ENCODE results near the gene MYRIP. TPM values are rescaled to one million over a fixed set of nuclear protein-coding genes. Genes with fewer than 3 reads are reported as not detected.

Gene MYRIP
- total RNA-seq, 1 donor, result not detected

GRCh38 chr3:40045051-40045450 lies 235.6 kb downstream of the MYRIP start:
- no peak for DNase-seq (ENCODE audit: low read depth)
- H3K4me3 ChIP-seq (ENCODE audit: low read depth, low read length), result no peak overlapping the region
- TF ChIP-seq, protein P1, sequence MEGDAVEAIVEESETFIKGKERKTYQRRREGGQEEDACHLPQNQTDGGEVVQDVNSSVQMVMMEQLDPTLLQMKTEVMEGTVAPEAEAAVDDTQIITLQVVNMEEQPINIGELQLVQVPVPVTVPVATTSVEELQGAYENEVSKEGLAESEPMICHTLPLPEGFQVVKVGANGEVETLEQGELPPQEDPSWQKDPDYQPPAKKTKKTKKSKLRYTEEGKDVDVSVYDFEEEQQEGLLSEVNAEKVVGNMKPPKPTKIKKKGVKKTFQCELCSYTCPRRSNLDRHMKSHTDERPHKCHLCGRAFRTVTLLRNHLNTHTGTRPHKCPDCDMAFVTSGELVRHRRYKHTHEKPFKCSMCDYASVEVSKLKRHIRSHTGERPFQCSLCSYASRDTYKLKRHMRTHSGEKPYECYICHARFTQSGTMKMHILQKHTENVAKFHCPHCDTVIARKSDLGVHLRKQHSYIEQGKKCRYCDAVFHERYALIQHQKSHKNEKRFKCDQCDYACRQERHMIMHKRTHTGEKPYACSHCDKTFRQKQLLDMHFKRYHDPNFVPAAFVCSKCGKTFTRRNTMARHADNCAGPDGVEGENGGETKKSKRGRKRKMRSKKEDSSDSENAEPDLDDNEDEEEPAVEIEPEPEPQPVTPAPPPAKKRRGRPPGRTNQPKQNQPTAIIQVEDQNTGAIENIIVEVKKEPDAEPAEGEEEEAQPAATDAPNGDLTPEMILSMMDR (IDR thresholded peaks at IDR 0.05; ENCODE audit: insufficient read depth, low read depth, low read length), result no peak

DNA sequence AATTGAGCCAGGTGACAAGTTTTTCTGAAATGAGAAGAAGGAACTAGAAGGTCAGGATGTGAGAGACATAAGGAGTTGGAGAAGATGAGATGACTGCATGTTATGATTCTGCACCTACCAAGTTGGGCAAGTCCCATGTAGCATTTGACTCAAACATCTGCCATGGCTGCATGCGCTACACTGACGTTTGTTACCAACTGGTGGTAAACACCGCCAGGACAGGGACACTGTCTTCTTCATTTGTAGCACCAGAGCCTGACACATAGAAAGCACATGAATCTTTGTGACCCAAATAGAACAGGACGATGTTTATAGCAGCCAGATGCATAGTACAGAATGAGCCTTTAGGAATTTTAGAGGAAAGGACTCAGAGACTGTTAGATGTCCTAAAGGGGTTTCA lies 236.7 kb downstream of the MYRIP start:
- TF ChIP-seq, protein P1 (IDR thresholded peaks at IDR 0.05; ENCODE audit: insufficient read depth, low read depth, low read length), result no peak
- no peak overlapping the region for H3K4me3 ChIP-seq (ENCODE audit: low read depth, low read length)
- DNase-seq (ENCODE audit: low read depth), result no peak

DNA sequence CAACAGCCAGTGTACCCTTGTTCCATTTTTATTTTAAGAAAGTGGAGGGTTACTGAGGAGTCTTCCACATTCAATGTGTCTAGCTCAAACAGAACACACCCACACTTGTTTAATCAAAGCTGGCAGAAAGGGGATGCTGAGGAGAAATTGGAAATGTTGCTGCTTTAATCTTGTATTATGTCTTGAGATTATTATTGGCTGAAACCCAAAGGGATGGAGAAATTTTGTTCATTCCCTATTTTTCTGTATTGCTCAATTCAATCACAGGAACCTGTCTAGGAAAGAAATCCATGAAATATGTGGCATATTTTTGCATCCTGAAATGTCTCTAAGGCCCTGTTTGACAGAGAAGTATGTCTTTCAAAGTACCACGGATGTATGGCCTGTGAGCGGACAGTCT lies 238.0 kb downstream of the MYRIP start:
- TF ChIP-seq, protein P1 (IDR thresholded peaks at IDR 0.05; ENCODE audit: insufficient read depth, low read depth, low read length), result no peak
- no peak overlapping the region for H3K4me3 ChIP-seq (ENCODE audit: low read depth, low read length)
- DNase-seq (ENCODE audit: low read depth), result no peak

- no peak for DNase-seq (ENCODE audit: low read depth)
- TF ChIP-seq, protein P1 (IDR thresholded peaks at IDR 0.05; ENCODE audit: insufficient read depth, low read depth, low read length), result no peak
Measured at GRCh38 chr3:40053663-40054062, 244.3 kb downstream of the MYRIP start.

GRCh38 chr3:40054568-40055222 lies 245.3 kb downstream of the MYRIP start:
- TF ChIP-seq, protein P1 (IDR thresholded peaks at IDR 0.05; ENCODE audit: insufficient read depth, low read depth, low read length), result no peak
- no peak overlapping the region for H3K4me3 ChIP-seq (ENCODE audit: low read depth, low read length)
- no peak for DNase-seq (ENCODE audit: low read depth)

More at GRCh38 chr3:40053663-40054062, 244.3 kb downstream of the MYRIP start:
- H3K4me3 ChIP-seq (ENCODE audit: low read depth, low read length), result no peak overlapping the region

GRCh38 chr3:40055361-40055760 lies 246.0 kb downstream of the MYRIP start:
- no peak for DNase-seq (ENCODE audit: low read depth)
- no peak overlapping the region for H3K4me3 ChIP-seq (ENCODE audit: low read depth, low read length)
- TF ChIP-seq, protein P1 (IDR thresholded peaks at IDR 0.05; ENCODE audit: insufficient read depth, low read depth, low read length), result no peak

DNA sequence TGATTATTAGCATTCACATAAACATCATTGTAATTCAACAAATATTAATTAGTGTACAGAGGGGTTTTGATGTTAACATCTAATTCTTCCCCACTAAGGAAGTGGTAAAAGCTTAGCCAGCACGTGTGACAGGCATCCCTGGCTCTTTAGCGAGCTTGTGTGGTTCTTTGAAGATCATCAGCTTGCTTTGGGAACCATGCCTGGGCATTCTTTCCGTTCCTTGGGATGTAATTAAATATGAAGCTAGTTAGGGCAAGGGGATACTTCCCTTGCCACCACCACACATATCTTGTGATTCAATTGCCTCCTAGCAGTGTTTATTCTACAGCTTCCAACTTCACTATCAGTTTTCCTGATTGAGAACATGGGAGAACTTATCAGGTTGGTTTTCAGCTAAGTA lies 246.5 kb downstream of the MYRIP start:
- DNase-seq (ENCODE audit: low read depth), result no peak
- TF ChIP-seq, protein P1 (IDR thresholded peaks at IDR 0.05; ENCODE audit: insufficient read depth, low read depth, low read length), result no peak

More for the DNA sequence above, 246.5 kb downstream of the MYRIP start:
- H3K4me3 ChIP-seq (ENCODE audit: low read depth, low read length), result no peak overlapping the region

Measured in fibroblast of villous mesenchyme (primary cell).